ENCODE measurements around the gene LHX5. TPM values are rescaled to one million over a fixed set of nuclear protein-coding genes. Genes with fewer than 3 reads are reported as not detected.

LHX5 gene
- total RNA-seq, 3 donors from 2014 or later (not counting 1 experiment from before 2014, with no cell fraction given): not detected

GRCh38 chr12:113475451-113476175, 3.9 kb upstream of the LHX5 start:
- H3K4me1 Mint-ChIP-seq: peaks cover 0 to 6% of the 10 kb centered on the region in 2 donors
- Histone ChIP-seq H3K36me3 (ENCODE audit: control insufficient read depth, insufficient read depth, low read length) (no peaks in the 10 kb centered on the region), H3K4me3 (ENCODE audit: low read length) (no peak overlapping the region), H3K4me1 (ENCODE audit: control insufficient read depth, insufficient read depth, low read length) (no peaks in the 10 kb centered on the region), H3K27ac (ENCODE audit: low read length) (no peak overlapping the region), H3K9me3 (ENCODE audit: control insufficient read depth, insufficient read depth, low read length) (peaks cover 6% of the 10 kb centered on the region), H3K27me3 (ENCODE audit: control insufficient read depth, insufficient read depth, low read length) (peaks cover 53% of the 10 kb centered on the region)
- no peaks in the 10 kb centered on the region for H3K36me3 Mint-ChIP-seq
- peaks cover 65 to 70% of the 10 kb centered on the region in 2 donors for H3K27me3 Mint-ChIP-seq (ENCODE audit: low read depth in 2 of 2)
- H3K9me3 Mint-ChIP-seq: peaks cover 0 to 2% of the 10 kb centered on the region in 2 donors
- TF ChIP-seq CTCF (IDR thresholded peaks at IDR 0.05): no peak
- no peak for DNase-seq
- intact Hi-C loops (cut with micrococcal nuclease): no loop called here
- 7% methylated on average over 50 of the region's 50 CpGs for WGBS (ENCODE audit: insufficient coverage)
- ATAC-seq: no peak
- no peak overlapping the region for H3K27ac Mint-ChIP-seq
- H3K4me3 Mint-ChIP-seq: no peak overlapping the region

- Histone ChIP-seq H3K4me3 (ENCODE audit: low read length) (no peak overlapping the region), H3K36me3 (ENCODE audit: control insufficient read depth, insufficient read depth, low read length) (no peaks in the 10 kb centered on the region), H3K9me3 (ENCODE audit: control insufficient read depth, insufficient read depth, low read length) (peaks cover 3% of the 10 kb centered on the region), H3K27me3 (ENCODE audit: control insufficient read depth, insufficient read depth, low read length) (peaks cover 49% of the 10 kb centered on the region), H3K4me1 (ENCODE audit: control insufficient read depth, insufficient read depth, low read length) (no peaks in the 10 kb centered on the region), H3K27ac (ENCODE audit: low read length) (no peak overlapping the region)
- 10% methylated on average over 13 of the region's 19 CpGs for WGBS (ENCODE audit: insufficient coverage)
- intact Hi-C loops (cut with micrococcal nuclease): no loop called here
- peaks cover 0 to 2% of the 10 kb centered on the region in 2 donors for H3K9me3 Mint-ChIP-seq
- H3K27ac Mint-ChIP-seq: no peak overlapping the region
- TF ChIP-seq CTCF (IDR thresholded peaks at IDR 0.05): no peak
- no peak overlapping the region for H3K4me3 Mint-ChIP-seq
- H3K27me3 Mint-ChIP-seq (ENCODE audit: low read depth in 2 of 2): peaks cover 65 to 68% of the 10 kb centered on the region in 2 donors
- peaks cover 0 to 6% of the 10 kb centered on the region in 2 donors for H3K4me1 Mint-ChIP-seq
- DNase-seq (no peak), ATAC-seq (no peak)
- H3K36me3 Mint-ChIP-seq: no peaks in the 10 kb centered on the region
These were observed 3.2 kb upstream of the LHX5 start for GRCh38 chr12:113474635-113475436.

- peaks cover 48% of the 10 kb centered on the region for H3K27me3 ChIP-seq (ENCODE audit: control insufficient read depth, insufficient read depth, low read length)
- peaks cover 63 to 65% of the 10 kb centered on the region in 2 donors for H3K27me3 Mint-ChIP-seq (ENCODE audit: low read depth in 2 of 2)
- no peaks in the 10 kb centered on the region for H3K9me3 Mint-ChIP-seq
- 2% methylated on average over 9 of the region's 9 CpGs for WGBS (ENCODE audit: insufficient coverage)
- TF ChIP-seq CTCF (IDR thresholded peaks at IDR 0.05): no peak
- H3K4me3 ChIP-seq (ENCODE audit: low read length): no peak overlapping the region
- intact Hi-C loops (cut with micrococcal nuclease): no loop called here
- no peaks in the 10 kb centered on the region for H3K9me3 ChIP-seq (ENCODE audit: control insufficient read depth, insufficient read depth, low read length)
- ATAC-seq (no peak), DNase-seq (no peak)
- H3K36me3 ChIP-seq (ENCODE audit: control insufficient read depth, insufficient read depth, low read length): no peaks in the 10 kb centered on the region
- H3K27ac ChIP-seq (ENCODE audit: low read length): no peak overlapping the region
- no peak overlapping the region for H3K27ac Mint-ChIP-seq
- H3K4me3 Mint-ChIP-seq: no peak overlapping the region
- H3K36me3 Mint-ChIP-seq: no peaks in the 10 kb centered on the region
- H3K4me1 ChIP-seq (ENCODE audit: control insufficient read depth, insufficient read depth, low read length): no peaks in the 10 kb centered on the region
- peaks cover 0 to 6% of the 10 kb centered on the region in 2 donors for H3K4me1 Mint-ChIP-seq
These were observed 2.3 kb upstream of the LHX5 start for GRCh38 chr12:113473942-113474341.

Data from natural killer cell (primary cell).